Right hindlimb (tissue), 1 donor: ENCODE results near the gene CCT6A.
A peak's percentile ranks its signal among the peaks of the same experiment; 100 is the strongest.
"Not testable (repeated sequence)": the region's sequence is repeated elsewhere in the genome, so short reads cannot be mapped to it uniquely, and the experiment has no call there.

Source experiments
- DNase-seq: peaks from one replicate; pipeline ENCODE4 v3.0.0-alpha.2; 2018

CCT6A gene, protein sequence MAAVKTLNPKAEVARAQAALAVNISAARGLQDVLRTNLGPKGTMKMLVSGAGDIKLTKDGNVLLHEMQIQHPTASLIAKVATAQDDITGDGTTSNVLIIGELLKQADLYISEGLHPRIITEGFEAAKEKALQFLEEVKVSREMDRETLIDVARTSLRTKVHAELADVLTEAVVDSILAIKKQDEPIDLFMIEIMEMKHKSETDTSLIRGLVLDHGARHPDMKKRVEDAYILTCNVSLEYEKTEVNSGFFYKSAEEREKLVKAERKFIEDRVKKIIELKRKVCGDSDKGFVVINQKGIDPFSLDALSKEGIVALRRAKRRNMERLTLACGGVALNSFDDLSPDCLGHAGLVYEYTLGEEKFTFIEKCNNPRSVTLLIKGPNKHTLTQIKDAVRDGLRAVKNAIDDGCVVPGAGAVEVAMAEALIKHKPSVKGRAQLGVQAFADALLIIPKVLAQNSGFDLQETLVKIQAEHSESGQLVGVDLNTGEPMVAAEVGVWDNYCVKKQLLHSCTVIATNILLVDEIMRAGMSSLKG

DNA sequence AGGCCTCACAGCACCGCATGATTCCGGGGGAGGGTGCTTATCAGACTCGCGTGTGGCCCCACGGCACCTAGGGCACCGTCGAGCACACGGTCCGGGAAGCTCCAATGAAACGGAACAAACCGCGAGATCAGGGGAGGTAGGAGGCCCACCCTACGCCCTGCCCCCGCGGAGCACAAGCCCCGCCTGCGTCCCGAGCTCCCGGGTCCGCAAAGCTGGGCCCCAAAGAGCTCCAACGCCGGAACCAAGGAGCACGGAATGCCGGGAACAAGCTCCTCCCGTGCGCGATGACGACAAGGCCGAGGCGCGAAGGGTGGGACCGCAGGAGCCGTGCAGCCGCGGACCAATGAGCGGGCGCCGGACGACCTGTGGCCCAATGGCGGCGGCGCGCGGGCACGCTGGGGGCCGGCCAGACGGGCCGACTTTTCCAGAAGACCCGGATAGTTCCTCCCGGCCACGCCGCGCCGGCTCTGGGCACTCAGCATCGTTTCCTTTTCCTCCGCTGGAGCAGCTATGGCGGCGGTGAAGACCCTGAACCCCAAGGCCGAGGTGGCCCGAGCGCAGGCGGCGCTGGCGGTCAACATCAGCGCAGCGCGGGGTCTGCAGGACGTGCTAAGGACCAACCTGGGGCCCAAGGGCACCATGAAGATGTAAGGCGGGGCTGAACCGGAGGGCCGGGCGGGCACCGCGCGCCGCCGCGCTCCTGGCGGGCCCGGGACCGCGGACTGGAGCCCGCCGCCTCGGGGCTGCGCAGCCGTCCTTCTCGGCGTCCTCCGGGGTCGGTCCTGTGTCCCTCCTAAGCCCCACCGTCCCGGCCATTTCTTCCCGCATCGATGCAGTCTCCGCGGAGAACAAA is at the start of gene CCT6A, which contains the start of gene PSPH:
TSS of gene CCT6A (plus strand) at position 427 of the 853 bp plus-strand sequence. CDS start at position 511, 84 bp downstream.
TSS of gene PSPH (minus strand) at position 106 of the 853 bp plus-strand sequence. CDS start 30,232 bp downstream, outside the sequence.
- peak; percentile 99 for DNase-seq

- no peak for DNase-seq
These were observed 47.8 kb upstream of the CCT6A start for GRCh38 chr7:56003749-56004148.

GRCh38 chr7:56007167-56007652 is 44.4 kb upstream of the CCT6A start:
- DNase-seq: no peak

DNA sequence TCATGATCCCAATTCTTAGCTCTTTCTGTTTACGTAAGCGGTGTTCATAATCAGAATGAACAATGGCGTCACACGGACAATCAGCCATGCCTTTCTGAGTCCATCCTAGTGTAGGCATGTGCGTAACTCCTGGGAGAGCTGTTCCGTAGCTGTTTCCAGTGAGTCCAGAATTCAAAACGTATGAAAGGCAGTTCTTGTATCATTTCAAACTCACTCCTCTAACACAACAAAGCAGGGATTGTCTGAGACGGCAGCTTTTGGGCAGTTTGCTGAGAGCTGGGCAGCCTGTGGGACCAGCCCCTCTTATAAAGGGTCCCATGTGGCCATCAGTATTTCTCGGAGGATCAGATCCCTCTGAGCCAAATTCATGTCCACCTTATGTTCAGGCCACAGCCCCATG is 43.7 kb upstream of the CCT6A start:
- DNase-seq: no peak

DNA sequence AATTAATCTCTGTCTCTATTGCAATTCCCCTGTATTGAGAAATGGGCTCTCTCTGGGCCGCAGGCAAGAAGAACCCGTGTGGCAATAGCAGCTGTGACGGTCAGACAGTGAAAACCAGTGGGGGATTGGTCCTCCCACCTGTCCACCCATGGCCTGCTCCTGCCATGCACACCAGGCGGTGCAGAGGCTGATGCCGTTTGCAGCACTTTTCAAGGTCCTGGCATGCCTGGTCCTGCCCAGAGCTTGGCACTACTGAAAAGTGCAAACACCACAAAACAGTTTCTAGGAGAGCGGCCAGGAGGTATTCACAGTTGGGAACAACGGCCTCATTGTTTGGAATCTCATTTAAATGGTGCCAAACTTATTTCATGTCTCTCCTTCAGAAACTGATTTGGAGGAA is 41.9 kb upstream of the CCT6A start:
- no peak for DNase-seq

- not testable (repeated sequence) for DNase-seq
These were observed 34.5 kb upstream of the CCT6A start for GRCh38 chr7:56017015-56017414.

- no peak for DNase-seq
These were observed 32.1 kb upstream of the CCT6A start for GRCh38 chr7:56019501-56019900.

- DNase-seq: no peak
These were observed 28.1 kb upstream of the CCT6A start for GRCh38 chr7:56023500-56023899.

- DNase-seq: no peak
These were observed 25.0 kb upstream of the CCT6A start for GRCh38 chr7:56026538-56026937.

GRCh38 chr7:56028942-56029630 is 22.5 kb upstream of the CCT6A start:
- DNase-seq: no peak

DNA sequence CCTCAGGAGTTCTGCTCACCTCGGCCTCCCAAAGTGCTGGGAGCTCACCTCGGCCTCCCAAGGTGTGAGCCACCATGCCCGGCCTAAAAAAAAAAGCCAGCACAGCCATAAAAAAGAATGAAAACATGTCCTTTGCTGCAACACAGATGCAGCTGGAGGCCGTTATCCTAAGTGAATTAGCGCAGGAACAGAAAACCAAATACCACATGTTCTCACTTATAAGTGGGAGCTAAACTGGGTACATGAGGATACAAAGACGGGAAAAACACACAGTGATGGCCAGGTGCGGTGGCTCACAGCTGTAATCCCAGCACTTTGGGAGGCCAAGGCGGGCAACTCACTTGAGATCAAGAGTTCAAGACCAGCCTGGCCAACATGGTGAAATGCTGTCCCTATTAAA is 21.2 kb upstream of the CCT6A start:
- no peak for DNase-seq

- DNase-seq: not testable (repeated sequence)
These were observed 20.0 kb upstream of the CCT6A start for GRCh38 chr7:56031556-56031955.

- not testable (repeated sequence) for DNase-seq
These were observed 19.0 kb upstream of the CCT6A start for GRCh38 chr7:56032578-56032977.

GRCh38 chr7:56033671-56034432 is 17.7 kb upstream of the CCT6A start:
- peak; percentile 79 for DNase-seq

GRCh38 chr7:56040730-56041129 is 10.8 kb upstream of the CCT6A start:
- DNase-seq: no peak

- not testable (repeated sequence) for DNase-seq
These were observed 5.8 kb upstream of the CCT6A start for GRCh38 chr7:56045758-56046157.

DNA sequence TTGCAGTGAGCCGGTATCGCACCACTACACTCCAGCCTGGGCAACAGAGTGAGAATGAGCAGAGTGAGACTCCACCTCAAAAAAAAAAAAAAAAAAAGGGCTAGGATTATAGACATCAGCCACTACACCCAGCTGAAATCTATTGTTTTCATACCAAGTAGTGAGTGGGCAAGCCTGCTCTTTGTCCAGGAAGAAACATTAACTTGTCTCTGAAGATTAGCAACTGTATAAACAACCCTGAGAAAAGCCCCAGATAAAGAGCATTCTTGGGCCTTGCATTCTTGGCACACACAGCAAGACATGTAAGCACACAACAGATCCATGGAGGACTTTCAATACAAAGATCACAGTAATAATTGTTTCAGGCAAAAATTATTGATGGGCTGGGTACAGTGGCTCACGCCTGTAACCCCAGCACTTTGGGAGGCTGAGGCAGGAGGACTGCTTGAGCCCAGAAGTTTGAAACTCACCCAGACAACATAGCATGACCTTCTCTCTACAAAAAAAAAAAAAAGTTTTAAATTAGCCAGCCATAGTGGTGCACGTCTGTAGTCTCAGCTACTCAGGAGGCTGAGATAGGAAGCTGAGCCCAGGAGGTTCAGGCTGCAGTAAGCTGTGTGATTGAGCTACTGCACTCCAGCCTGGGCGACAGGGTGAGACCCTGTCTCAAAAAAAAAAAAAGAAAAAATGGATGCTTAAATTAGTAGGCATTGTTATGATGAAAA is 4.7 kb upstream of the CCT6A start:
- no peak for DNase-seq

GRCh38 chr7:56047446-56048116 is 4.0 kb upstream of the CCT6A start:
- not testable (repeated sequence) for DNase-seq

- DNase-seq: no peak
These were observed 3.3 kb upstream of the CCT6A start for GRCh38 chr7:56048245-56048644.

DNA sequence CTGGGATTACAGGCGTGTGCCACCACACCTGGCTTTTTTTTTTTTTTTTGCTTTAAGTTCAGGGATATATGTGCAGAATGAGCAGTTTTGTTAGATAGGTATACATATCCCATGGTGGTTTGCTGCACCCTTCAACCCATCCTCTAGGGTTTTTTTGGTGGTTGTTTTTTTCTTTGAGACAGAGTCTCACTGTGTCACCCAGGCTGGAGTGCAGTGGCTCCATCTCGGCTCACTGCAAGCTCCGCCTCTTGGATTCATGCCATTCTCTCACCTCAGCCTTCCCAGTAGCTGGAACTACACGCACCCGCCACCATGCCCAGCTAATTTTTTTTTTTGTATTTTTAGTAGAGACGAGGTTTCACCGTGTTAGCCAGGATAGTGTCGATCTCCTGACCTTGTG is 2.8 kb upstream of the CCT6A start:
- DNase-seq: not testable (repeated sequence)

GRCh38 chr7:56051053-56051338 is 569 bp upstream of the CCT6A start:
- no peak for DNase-seq
